ENCODE data around the gene A1BG. TPM values are rescaled to one million over a fixed set of nuclear protein-coding genes. Genes with fewer than 3 reads are reported as not detected.
A peak's percentile ranks its signal among the peaks of the same experiment; 100 is the strongest.
"Not testable (repeated sequence)": the region's sequence is repeated elsewhere in the genome, so short reads cannot be mapped to it uniquely, and the experiment has no call there.

Gene A1BG
- polyA plus RNA-seq, 4 donors: 0.64 to 45.9 (median 9.3) TPM; not detected in 1

GRCh38 chr19:58350871-58351557 is 2.3 kb downstream of the A1BG start:
- Histone ChIP-seq H3K27me3 (ENCODE audit: control insufficient read depth in 3 of 3, insufficient read depth in 3 of 3, low read length in 3 of 3) (peaks cover 0 to 92% (median 3%) of the 10 kb centered on the region in 3 donors), H3K27ac (ENCODE audit: low read depth in 1 of 3, low read length in 2 of 3) (no peak overlapping the region)
- no peak for FAIRE-seq

GRCh38 chr19:58350001-58350861 is 3.1 kb downstream of the A1BG start:
- peaks cover 0 to 2% (median 0%) of the 10 kb centered on the region in 3 donors for H3K36me3 ChIP-seq (ENCODE audit: control insufficient read depth in 3 of 3, insufficient read depth in 2 of 3, low read depth in 1 of 3, low read length in 3 of 3)
- no peaks in the 10 kb centered on the region for H3K4me1 ChIP-seq (ENCODE audit: control insufficient read depth in 3 of 3, insufficient read depth in 2 of 3, low read depth in 1 of 3, low read length in 2 of 3)
- no peak for FAIRE-seq
- H3K27me3 ChIP-seq (ENCODE audit: control insufficient read depth in 3 of 3, insufficient read depth in 3 of 3, low read length in 3 of 3): peaks cover 0 to 92% (median 3%) of the 10 kb centered on the region in 3 donors
- DNase-seq: peak in 1 of 2 donors; percentile 47
- peak overlapping the region in 1 of 3 donors; percentile 14 for H3K4me3 ChIP-seq (ENCODE audit: low read depth in 1 of 3, low read length in 3 of 3)
- no peaks in the 10 kb centered on the region for H3K9me3 ChIP-seq (ENCODE audit: control insufficient read depth in 2 of 2, insufficient read depth in 1 of 2, low read depth in 1 of 2, low read length in 1 of 2)
- no peak overlapping the region for H3K27ac ChIP-seq (ENCODE audit: low read depth in 1 of 3, low read length in 2 of 3)
- WGBS, 3 donors: 18 to 39% (median 19%) methylated on average over 48 to 84 of the region's 84 CpGs

More at GRCh38 chr19:58350871-58351557, 2.3 kb downstream of the A1BG start:
- Histone ChIP-seq H3K9me3 (ENCODE audit: control insufficient read depth in 2 of 2, insufficient read depth in 1 of 2, low read depth in 1 of 2, low read length in 1 of 2) (no peaks in the 10 kb centered on the region), H3K4me3 (ENCODE audit: low read depth in 1 of 3, low read length in 3 of 3) (no peak overlapping the region), H3K4me1 (ENCODE audit: control insufficient read depth in 3 of 3, insufficient read depth in 2 of 3, low read depth in 1 of 3, low read length in 2 of 3) (peaks cover 0 to under 1% (median 0%) of the 10 kb centered on the region in 3 donors), H3K36me3 (ENCODE audit: control insufficient read depth in 3 of 3, insufficient read depth in 2 of 3, low read depth in 1 of 3, low read length in 3 of 3) (peaks cover 0 to 2% (median 0%) of the 10 kb centered on the region in 3 donors)
- 64 to 83% (median 69%) methylated on average over 33 to 34 of the region's 34 CpGs for WGBS, 3 donors
- DNase-seq: no peak

GRCh38 chr19:58349590-58349989 is 3.7 kb downstream of the A1BG start:
- H3K9me3 ChIP-seq (ENCODE audit: control insufficient read depth in 2 of 2, insufficient read depth in 1 of 2, low read depth in 1 of 2, low read length in 1 of 2): no peaks in the 10 kb centered on the region
- peaks cover 0 to 2% (median 0%) of the 10 kb centered on the region in 3 donors for H3K36me3 ChIP-seq (ENCODE audit: control insufficient read depth in 3 of 3, insufficient read depth in 2 of 3, low read depth in 1 of 3, low read length in 3 of 3)
- no peak overlapping the region for H3K27ac ChIP-seq (ENCODE audit: low read depth in 1 of 3, low read length in 2 of 3)
- DNase-seq (no peak), FAIRE-seq (no peak)
- H3K4me3 ChIP-seq (ENCODE audit: low read depth in 1 of 3, low read length in 3 of 3): no peak overlapping the region
- 35 to 47% (median 37%) methylated on average over 8 of the region's 8 CpGs for WGBS, 3 donors
- H3K4me1 ChIP-seq (ENCODE audit: control insufficient read depth in 3 of 3, insufficient read depth in 2 of 3, low read depth in 1 of 3, low read length in 2 of 3): no peaks in the 10 kb centered on the region
- H3K27me3 ChIP-seq (ENCODE audit: control insufficient read depth in 3 of 3, insufficient read depth in 3 of 3, low read length in 3 of 3): peaks cover 0 to 90% (median 3%) of the 10 kb centered on the region in 3 donors

- not testable (repeated sequence) for H3K9me3 ChIP-seq (ENCODE audit: control insufficient read depth in 2 of 2, insufficient read depth in 1 of 2, low read depth in 1 of 2, low read length in 1 of 2); H3K27ac ChIP-seq (ENCODE audit: low read depth in 1 of 3, low read length in 2 of 3); FAIRE-seq; H3K36me3 ChIP-seq (ENCODE audit: control insufficient read depth in 3 of 3, insufficient read depth in 2 of 3, low read depth in 1 of 3, low read length in 3 of 3); H3K4me1 ChIP-seq (ENCODE audit: control insufficient read depth in 3 of 3, insufficient read depth in 2 of 3, low read depth in 1 of 3, low read length in 2 of 3); DNase-seq
- Histone ChIP-seq H3K4me3 (ENCODE audit: low read depth in 1 of 3, low read length in 3 of 3) (peak overlapping the region in 2 of 3 donors; percentile 23 to 31), H3K27me3 (ENCODE audit: control insufficient read depth in 3 of 3, insufficient read depth in 3 of 3, low read length in 3 of 3) (peaks cover 0 to 78% (median 3%) of the 10 kb centered on the region in 3 donors)
- 15 to 26% (median 25%) methylated on average over 12 of the region's 12 CpGs for WGBS, 3 donors
These were observed 5.2 kb downstream of the A1BG start for GRCh38 chr19:58348080-58348479.

GRCh38 chr19:58346961-58347929 is 6.0 kb downstream of the A1BG start:
- DNase-seq (peak; percentile 20 to 44), FAIRE-seq (no peak)
- Histone ChIP-seq H3K4me3 (ENCODE audit: low read depth in 1 of 3, low read length in 3 of 3) (peak overlapping the region; percentile 29 to 33 (median 31)), H3K9me3 (ENCODE audit: control insufficient read depth in 2 of 2, insufficient read depth in 1 of 2, low read depth in 1 of 2, low read length in 1 of 2) (no peaks in the 10 kb centered on the region), H3K4me1 (ENCODE audit: control insufficient read depth in 3 of 3, insufficient read depth in 2 of 3, low read depth in 1 of 3, low read length in 2 of 3) (no peaks in the 10 kb centered on the region), H3K27me3 (ENCODE audit: control insufficient read depth in 3 of 3, insufficient read depth in 3 of 3, low read length in 3 of 3) (peaks cover 0 to 70% (median 3%) of the 10 kb centered on the region in 3 donors), H3K27ac (ENCODE audit: low read depth in 1 of 3, low read length in 2 of 3) (peak overlapping the region in 1 of 3 donors; percentile 73), H3K36me3 (ENCODE audit: control insufficient read depth in 3 of 3, insufficient read depth in 2 of 3, low read depth in 1 of 3, low read length in 3 of 3) (no peaks in the 10 kb centered on the region)
- WGBS, 3 donors: 2 to 9% (median 8%) methylated on average over 64 to 82 of the region's 82 CpGs

GRCh38 chr19:58345558-58345957 is 7.7 kb downstream of the A1BG start:
- no peak overlapping the region for H3K4me3 ChIP-seq (ENCODE audit: low read depth in 1 of 3, low read length in 3 of 3)
- H3K36me3 ChIP-seq (ENCODE audit: control insufficient read depth in 3 of 3, insufficient read depth in 2 of 3, low read depth in 1 of 3, low read length in 3 of 3): peaks cover 0 to 5% (median 0%) of the 10 kb centered on the region in 3 donors
- H3K27ac ChIP-seq (ENCODE audit: low read depth in 1 of 3, low read length in 2 of 3): no peak overlapping the region
- H3K9me3 ChIP-seq (ENCODE audit: control insufficient read depth in 2 of 2, insufficient read depth in 1 of 2, low read depth in 1 of 2, low read length in 1 of 2): no peaks in the 10 kb centered on the region
- FAIRE-seq: no peak
- H3K27me3 ChIP-seq (ENCODE audit: control insufficient read depth in 3 of 3, insufficient read depth in 3 of 3, low read length in 3 of 3): peaks cover 0 to 53% (median 0%) of the 10 kb centered on the region in 3 donors
- no peak for DNase-seq
- no peaks in the 10 kb centered on the region for H3K4me1 ChIP-seq (ENCODE audit: control insufficient read depth in 3 of 3, insufficient read depth in 2 of 3, low read depth in 1 of 3, low read length in 2 of 3)
- 59 to 71% (median 65%) methylated on average over 5 of the region's 5 CpGs for WGBS, 3 donors

- no peak overlapping the region for H3K4me3 ChIP-seq (ENCODE audit: low read depth in 1 of 3, low read length in 3 of 3)
- DNase-seq (no peak), FAIRE-seq (no peak)
- peaks cover 9 to 60% (median 14%) of the 10 kb centered on the region in 3 donors for H3K36me3 ChIP-seq (ENCODE audit: control insufficient read depth in 3 of 3, insufficient read depth in 2 of 3, low read depth in 1 of 3, low read length in 3 of 3)
- no peaks in the 10 kb centered on the region for H3K4me1 ChIP-seq (ENCODE audit: control insufficient read depth in 3 of 3, insufficient read depth in 2 of 3, low read depth in 1 of 3, low read length in 2 of 3)
- no peak overlapping the region for H3K27ac ChIP-seq (ENCODE audit: low read depth in 1 of 3, low read length in 2 of 3)
- peaks cover 2 to 9% of the 10 kb centered on the region in 2 donors for H3K9me3 ChIP-seq (ENCODE audit: control insufficient read depth in 2 of 2, insufficient read depth in 1 of 2, low read depth in 1 of 2, low read length in 1 of 2)
- 85 to 94% (median 88%) methylated on average over 30 of the region's 30 CpGs for WGBS, 3 donors
- H3K27me3 ChIP-seq (ENCODE audit: control insufficient read depth in 3 of 3, insufficient read depth in 3 of 3, low read length in 3 of 3): no peaks in the 10 kb centered on the region
These were observed 14.3 kb downstream of the A1BG start for GRCh38 chr19:58338825-58339558.
